ENCODE data around the gene SLC25A45.
A peak's percentile ranks its signal among the peaks of the same experiment; 100 is the strongest.

The SLC25A45 gene

DNA sequence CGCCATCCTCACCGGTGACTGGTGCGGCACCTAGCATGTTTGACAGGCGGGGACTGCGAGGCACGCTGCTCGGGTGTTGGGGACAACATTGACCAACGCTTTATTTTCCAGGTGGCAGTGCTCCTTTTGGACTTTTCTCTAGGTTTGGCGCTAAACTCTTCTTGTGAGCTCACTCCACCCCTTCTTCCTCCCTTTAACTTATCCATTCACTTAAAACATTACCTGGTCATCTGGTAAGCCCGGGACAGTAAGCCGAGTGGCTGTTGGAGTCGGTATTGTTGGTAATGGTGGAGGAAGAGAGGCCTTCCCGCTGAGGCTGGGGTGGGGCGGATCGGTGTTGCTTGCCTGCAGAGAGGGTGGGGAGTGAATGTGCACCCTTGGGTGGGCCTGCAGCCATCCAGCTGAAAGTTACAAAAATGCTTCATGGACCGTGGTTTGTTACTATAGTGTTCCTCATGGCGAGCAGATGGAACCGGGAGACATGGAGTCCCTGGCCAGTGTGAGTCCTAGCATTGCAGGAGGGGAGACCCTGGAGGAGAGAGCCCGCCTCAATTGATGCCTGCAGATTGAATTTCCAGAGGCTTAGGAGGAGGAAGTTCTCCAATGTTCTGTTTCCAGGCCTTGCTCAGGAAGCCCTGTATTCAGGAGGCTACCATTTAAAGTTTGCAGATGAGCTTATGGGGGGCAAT, 41.2 kb upstream of the SLC25A45 start:
- DNase-seq (ENCODE audit: low read depth): peak; percentile 38
- H3K4me3 ChIP-seq (ENCODE audit: low read depth, low read length): peak overlapping the region; percentile 70
- no peak for TF ChIP-seq CTCF (IDR thresholded peaks at IDR 0.05; ENCODE audit: insufficient read depth, low read depth, low read length, missing control alignments)

GRCh38 chr11:65422633-65423515, 40.4 kb upstream of the SLC25A45 start, which contains the start of gene NEAT1:
TSS of gene NEAT1 (plus strand) at chr11:65422798.
- no peak for TF ChIP-seq CTCF (IDR thresholded peaks at IDR 0.05; ENCODE audit: insufficient read depth, low read depth, low read length, missing control alignments)
- DNase-seq (ENCODE audit: low read depth): peak; percentile 99
- peak within 1 kb of the TSS; percentile 70 for H3K4me3 ChIP-seq (ENCODE audit: low read depth, low read length)

DNA sequence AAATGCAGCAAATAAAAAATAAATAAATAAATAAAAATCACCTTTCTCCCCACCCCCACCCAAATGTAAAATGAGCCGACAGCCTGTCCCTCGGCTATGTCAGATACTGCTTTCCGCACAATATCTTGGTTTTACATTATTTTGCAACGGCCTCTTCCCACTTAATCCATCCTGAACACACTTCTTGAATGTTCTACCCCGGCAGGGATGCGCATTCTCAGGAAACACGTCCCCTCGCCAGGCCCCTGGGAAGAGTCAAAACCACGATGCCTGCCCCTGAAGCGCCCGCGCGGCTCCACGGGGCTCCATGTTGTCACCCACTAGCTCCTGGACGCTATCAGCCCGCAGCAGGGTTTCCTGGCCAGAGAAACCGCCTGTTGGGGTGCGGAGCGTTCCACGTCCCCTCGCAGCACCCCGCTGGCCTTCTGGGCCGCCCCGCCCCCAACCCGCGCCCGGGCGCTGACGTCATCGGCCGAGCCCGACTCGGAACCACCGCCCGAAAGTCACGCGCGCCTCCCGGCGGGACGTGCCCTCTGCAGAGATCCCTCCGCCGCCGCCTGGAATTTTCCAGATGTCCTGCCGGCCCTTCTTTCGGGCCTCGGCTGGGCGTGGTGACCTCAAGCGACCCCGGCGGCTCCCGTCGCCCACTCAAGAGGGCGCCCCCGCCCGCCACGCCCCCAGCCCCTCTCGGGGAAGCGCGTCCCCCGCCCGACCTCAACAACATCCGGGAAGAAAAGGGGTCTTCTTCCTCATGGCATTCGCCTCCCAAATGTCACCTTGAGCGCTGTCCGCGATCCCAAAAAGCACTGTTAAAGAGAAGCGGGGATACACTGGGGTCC, 39.6 kb upstream of the SLC25A45 start:
- TF ChIP-seq CTCF (IDR thresholded peaks at IDR 0.05; ENCODE audit: insufficient read depth, low read depth, low read length, missing control alignments): no peak
- DNase-seq (ENCODE audit: low read depth): peak; percentile 99
- H3K4me3 ChIP-seq (ENCODE audit: low read depth, low read length): peak overlapping the region; percentile 70

GRCh38 chr11:65420979-65421793, 38.7 kb upstream of the SLC25A45 start:
- TF ChIP-seq CTCF (IDR thresholded peaks at IDR 0.05; ENCODE audit: insufficient read depth, low read depth, low read length, missing control alignments): no peak
- DNase-seq (ENCODE audit: low read depth): peak; percentile 93
- H3K4me3 ChIP-seq (ENCODE audit: low read depth, low read length): peak overlapping the region; percentile 70

DNA sequence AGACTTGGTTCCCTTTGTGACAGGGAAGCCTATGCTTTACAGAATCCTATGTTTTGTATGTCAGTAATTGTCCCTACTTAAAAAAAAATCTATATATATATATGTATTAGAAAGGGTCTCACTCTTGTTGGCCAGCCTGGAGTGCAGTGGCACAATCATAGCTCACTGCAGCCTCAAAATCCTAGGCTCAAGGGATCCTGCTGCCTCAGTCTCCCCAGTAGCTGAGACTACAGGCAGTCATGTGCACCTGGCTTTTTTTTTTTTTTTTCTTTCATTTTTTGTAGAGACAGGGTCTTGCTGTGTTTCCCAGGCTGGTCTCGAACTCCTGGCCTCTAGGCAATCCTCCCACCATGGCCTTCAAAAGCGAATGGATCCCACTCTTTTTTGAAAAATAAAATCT, 38.1 kb upstream of the SLC25A45 start:
- DNase-seq (ENCODE audit: low read depth): no peak
- no peak for TF ChIP-seq CTCF (IDR thresholded peaks at IDR 0.05; ENCODE audit: insufficient read depth, low read depth, low read length, missing control alignments)
- peak overlapping the region; percentile 70 for H3K4me3 ChIP-seq (ENCODE audit: low read depth, low read length)
